HL-60/S4 (cell line): ENCODE measurements around the gene AIPL1.

Experiments
- in situ Hi-C: fragments of 300-500 bp; cut with MboI; formaldehyde crosslinking; loops from 2 replicates; pipeline ENCODE4 v1.14.3; 2022; ENCODE audit warnings: low sequenced_read_pairs

The AIPL1 gene

DNA sequence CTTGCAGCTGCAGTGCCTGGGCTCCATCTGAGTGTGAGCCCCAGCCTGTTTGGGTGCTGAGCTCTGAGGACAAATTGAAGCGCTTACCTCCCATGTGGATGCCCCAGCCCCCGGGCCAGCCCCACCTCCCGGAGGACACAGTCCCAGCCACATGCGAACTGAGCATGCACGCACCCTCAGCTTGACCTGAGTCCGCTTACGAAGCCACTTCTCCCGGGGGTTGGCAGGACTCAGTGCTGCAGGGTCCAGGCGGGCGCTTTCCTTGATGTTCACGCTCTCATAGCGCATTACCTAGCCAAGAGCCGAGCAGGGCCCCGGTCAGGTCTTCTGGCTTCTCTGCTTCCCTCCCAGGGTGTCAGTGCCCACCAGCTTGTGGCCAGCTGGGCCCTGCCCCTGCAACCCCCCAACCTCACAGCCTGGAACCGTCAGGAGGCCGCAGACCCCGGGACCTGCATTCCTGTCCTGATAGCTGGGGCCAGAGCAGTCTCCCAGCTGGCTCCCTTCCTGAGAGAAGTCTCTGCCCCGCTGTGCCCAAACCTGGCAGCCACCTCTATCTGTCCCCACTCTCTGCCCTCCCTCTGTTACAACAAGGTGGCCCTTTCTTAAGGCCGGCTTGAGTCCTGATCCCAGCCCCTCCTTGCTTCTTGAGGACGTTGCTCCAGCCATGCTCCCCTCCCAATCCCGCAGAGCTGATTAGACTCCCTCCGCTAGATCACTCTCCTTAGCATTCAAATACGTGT is 33.3 kb upstream of the AIPL1 start:
- in situ Hi-C loops = no loop called here

GRCh38 chr17:6467567-6467966 is 32.6 kb upstream of the AIPL1 start:
- in situ Hi-C loops = no loop called here

- in situ Hi-C loops = no loop called here
Measured at GRCh38 chr17:6465206-6466003, 30.5 kb upstream of the AIPL1 start.

DNA sequence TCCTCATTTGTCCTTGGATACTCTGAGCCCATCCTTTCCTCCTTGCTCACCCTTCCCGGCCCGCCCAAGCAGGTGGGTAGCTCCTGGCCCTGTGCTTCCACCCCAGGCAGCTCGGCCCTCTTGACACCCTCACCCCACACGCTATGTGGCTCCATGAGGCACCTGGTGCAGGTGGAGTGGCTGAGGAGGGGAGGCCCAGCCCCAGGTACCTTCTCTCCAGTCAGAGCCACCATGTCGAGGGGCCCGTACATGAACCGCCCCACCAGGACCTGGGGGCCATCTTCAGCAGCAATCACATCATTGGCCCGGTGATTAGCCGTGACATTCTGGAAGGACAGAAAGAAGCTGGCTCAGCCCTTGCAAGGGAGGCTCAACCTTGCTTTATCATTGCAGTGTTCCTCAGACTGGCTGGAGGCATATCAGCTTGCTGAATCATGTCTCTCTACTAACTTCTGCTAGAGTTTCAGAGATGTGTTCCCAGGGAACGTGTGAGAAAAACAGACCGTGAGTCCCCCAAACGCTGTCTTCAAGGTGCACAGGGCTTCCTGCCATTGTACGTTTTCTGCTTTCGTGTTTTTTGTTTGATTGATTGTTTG is 29.6 kb upstream of the AIPL1 start:
- in situ Hi-C loops = no loop called here

GRCh38 chr17:6463616-6464445 is 28.9 kb upstream of the AIPL1 start:
- in situ Hi-C loops = no loop called here

GRCh38 chr17:6462692-6463091 is 27.8 kb upstream of the AIPL1 start:
- in situ Hi-C loops = no loop called here

GRCh38 chr17:6461792-6462524 is 27.0 kb upstream of the AIPL1 start:
- in situ Hi-C loops = no loop called here

- in situ Hi-C loops = no loop called here
Measured at GRCh38 chr17:6461246-6461645, 26.3 kb upstream of the AIPL1 start.

DNA sequence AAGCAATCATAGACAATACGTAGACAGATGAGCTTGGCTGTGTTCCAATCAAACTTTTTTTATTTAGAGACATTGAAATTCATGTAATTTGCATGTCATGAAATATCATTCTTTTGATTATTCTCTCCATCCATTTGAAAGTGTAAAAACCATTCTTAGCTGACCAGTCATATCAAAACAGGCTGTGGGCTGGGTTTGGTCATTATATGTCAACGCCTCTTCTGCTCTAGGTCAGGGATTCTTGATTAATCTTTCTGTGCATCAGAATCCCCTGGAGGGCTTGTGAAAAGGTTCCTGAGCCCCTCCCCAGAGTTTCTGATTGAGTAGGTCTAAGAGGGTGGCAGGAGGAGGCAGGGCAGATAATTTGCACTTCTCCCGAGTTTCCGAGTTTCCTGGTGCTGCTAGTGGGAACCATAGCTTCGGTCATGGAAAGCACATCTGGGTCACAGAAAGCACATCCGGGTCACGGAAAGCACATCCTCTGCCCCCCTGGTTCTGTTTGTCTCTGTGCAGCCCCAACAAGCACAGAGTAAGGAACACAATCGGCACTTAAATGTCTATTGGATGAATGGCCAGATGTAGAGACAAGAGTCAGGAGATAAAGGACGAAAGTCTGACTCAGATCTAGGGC is 25.7 kb upstream of the AIPL1 start:
- in situ Hi-C loops = no loop called here

DNA sequence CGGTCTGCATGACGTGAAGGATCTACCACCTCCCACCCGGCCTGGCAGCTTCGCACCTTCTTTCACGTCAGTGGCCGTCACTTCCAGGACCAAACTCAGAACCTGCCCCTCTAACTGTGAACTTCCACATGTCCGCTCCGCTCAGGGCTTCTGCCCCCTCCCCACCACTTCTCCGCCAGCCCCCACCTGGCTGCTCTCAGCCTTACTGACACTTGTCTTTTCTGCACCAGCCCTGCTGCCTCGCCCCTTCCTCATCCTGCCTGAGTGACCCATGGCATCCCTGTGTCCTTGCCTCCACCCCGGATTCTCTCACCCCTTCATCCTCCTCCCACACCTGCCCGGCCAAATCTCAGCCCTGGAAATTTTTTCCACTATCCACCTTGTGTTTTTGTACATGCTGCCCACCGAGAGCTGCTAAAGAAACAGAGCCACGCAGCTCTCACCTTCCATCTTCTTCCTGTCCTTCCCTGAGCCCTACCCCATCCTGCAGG is 23.6 kb upstream of the AIPL1 start:
- in situ Hi-C loops = no loop called here

GRCh38 chr17:6457688-6458459 is 23.0 kb upstream of the AIPL1 start:
- in situ Hi-C loops = no loop called here

DNA sequence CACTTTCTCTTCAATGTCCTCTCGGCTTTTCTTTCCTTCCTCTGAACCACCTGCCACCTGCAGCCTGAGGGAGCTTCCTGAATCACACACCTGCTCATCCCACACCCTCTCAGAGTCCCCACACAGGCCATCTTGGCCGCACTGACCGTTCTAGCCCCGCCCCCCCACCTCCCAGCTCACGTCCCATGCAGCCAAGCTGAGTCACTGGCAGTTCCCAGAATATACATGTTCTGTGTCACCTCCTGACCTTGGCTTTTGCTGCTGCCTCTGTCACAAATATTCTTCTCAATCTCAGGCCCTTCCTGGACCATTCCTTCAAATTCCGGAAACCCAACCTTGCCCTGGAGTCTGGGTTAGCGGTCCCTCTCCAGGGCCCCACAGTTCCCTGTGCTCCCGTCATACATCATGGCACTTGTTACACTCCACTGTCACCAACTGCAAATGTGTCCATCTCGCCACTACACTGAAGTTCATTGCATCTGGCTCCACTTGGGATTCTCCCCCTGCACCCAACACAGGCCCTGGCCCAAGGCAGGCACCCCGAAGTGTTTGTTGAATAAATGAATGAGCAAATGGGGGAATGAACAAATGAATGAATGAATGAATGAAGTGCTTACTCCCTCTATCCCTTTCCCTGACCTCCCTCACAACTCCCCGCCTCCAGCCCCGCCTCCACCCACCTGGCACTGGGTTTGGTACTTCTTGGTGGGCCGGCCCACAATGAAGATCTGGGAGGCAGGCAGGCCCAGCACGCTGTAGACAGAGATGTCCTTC is 22.2 kb upstream of the AIPL1 start:
- in situ Hi-C loops = no loop called here

GRCh38 chr17:6456321-6456720 is 21.4 kb upstream of the AIPL1 start:
- in situ Hi-C loops = no loop called here

DNA sequence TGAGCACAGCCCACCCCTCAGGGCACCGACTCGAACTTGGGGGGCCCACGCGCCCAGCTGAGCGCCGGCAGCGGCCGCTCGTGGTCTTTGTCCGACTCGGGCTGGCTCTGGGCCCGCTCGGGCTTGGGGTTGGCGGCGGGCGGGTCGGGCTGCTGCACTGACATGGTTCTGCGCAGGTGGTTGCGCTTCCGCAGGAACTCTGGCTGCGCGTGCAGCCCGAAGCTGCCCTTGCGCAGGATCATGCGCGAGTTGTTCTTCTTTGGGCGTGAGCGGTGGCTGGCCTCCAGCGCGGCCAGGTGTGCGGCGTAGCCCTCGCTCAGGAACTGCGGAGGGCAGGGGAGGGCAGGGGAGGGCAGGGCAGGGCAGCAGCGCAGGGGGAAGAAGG is 20.4 kb upstream of the AIPL1 start:
- in situ Hi-C loops = no loop called here

- in situ Hi-C loops = no loop called here
Measured at GRCh38 chr17:6454495-6455320, 19.8 kb upstream of the AIPL1 start.

DNA sequence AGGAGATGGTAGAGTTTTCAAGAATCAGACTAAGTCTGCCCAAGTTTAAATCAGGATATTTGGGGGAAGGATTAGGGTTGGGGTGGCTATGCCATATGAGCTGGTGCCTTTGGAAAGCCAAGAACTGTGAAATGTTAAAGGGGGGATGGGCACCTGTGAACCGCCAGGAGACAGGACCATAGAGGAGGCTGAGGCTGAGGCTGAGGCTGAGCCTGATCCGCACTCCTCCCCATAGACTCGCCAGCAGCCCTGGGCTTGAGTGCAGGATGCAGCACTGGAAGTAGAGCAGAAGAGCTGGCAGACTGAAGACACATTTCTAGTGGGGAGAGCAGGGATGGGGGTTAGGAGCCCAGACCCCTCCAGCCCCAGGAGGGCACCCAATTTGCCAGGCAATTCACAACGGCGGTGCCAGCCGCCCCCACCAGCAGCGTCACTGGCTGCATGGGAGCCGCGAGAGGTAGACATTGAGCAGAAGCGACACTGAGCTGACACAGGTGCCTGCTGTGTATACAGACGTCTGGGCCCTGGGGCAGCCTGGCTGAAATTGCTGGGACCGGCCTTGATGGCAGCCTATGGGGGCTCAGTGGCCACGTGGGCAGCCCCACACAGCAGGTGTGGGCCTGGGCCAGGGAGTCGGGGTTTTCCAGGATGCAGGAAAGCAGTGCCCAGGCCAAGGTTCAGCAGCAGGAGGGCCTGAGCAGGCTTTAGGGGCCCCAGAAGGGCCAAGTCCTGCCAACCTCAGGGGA is 18.5 kb upstream of the AIPL1 start:
- in situ Hi-C loops = no loop called here
